T-helper 9 cell (primary cell): ENCODE measurements around the gene LFNG.

Experiments used
- DNase-seq: peaks from one replicate; pipeline ENCODE4 v3.0.0-alpha.2; 2020

Gene LFNG

GRCh38 chr7:2484868-2485267 is 34.7 kb upstream of the LFNG start:
- DNase-seq: no peak

GRCh38 chr7:2487586-2488271 is 31.8 kb upstream of the LFNG start:
- DNase-seq: no peak

- no peak for DNase-seq
Measured at GRCh38 chr7:2488272-2488645, 31.3 kb upstream of the LFNG start.

- DNase-seq: no peak
Measured at GRCh38 chr7:2488681-2489080, 30.9 kb upstream of the LFNG start.

GRCh38 chr7:2490181-2490651 is 29.4 kb upstream of the LFNG start:
- no peak for DNase-seq

GRCh38 chr7:2492038-2492437 is 27.5 kb upstream of the LFNG start:
- no peak for DNase-seq

GRCh38 chr7:2493205-2494164 is 26.1 kb upstream of the LFNG start:
- no peak for DNase-seq

- DNase-seq: no peak
Measured at GRCh38 chr7:2494191-2495130, 25.1 kb upstream of the LFNG start.

GRCh38 chr7:2495418-2496299 is 23.9 kb upstream of the LFNG start:
- no peak for DNase-seq

- no peak for DNase-seq
Measured at GRCh38 chr7:2496375-2496774, 23.2 kb upstream of the LFNG start.

- DNase-seq: no peak
Measured at GRCh38 chr7:2497065-2497464, 22.5 kb upstream of the LFNG start.

GRCh38 chr7:2497500-2498336 is 21.9 kb upstream of the LFNG start:
- no peak for DNase-seq

- no peak for DNase-seq
Measured at GRCh38 chr7:2498708-2499107, 20.9 kb upstream of the LFNG start.

GRCh38 chr7:2499181-2499580 is 20.4 kb upstream of the LFNG start:
- no peak for DNase-seq

- no peak for DNase-seq
Measured at GRCh38 chr7:2499719-2500430, 19.7 kb upstream of the LFNG start.

- DNase-seq: no peak
Measured at GRCh38 chr7:2500701-2501100, 18.9 kb upstream of the LFNG start.

GRCh38 chr7:2501947-2502646 is 17.5 kb upstream of the LFNG start:
- DNase-seq: no peak

- no peak for DNase-seq
Measured at GRCh38 chr7:2502647-2502966, 17.0 kb upstream of the LFNG start.

- no peak for DNase-seq
Measured at GRCh38 chr7:2503056-2503941, 16.3 kb upstream of the LFNG start.
